SK-N-SH (cell line): ENCODE results near the gene DCAF8L2. TPM values are rescaled to one million over a fixed set of nuclear protein-coding genes. Genes with fewer than 3 reads are reported as not detected.

ENCODE experiments used
- CTCF ChIA-PET: fragments of 300-600, 350-600 bp; formaldehyde crosslinking; extraction: SDS; loops from one replicate; lab custom pipeline; 2021; lab: Yijun Ruan, JAX
- POLR2A ChIA-PET: fragments of 350-600 bp; sonication (Branson Sonifier 250); formaldehyde crosslinking; extraction: SDS; loops from one replicate; lab custom pipeline; 2020; ENCODE audit warnings: antibody characterized with exemption, inconsistent platforms; lab: Yijun Ruan, JAX
- DNase-seq: peaks from one replicate; pipeline ENCODE4 v3.0.0; 2012
- H2AFZ ChIP-seq: fragments of 200-600 bp; sonication (generic); 2 replicates; pipeline ENCODE4 v1.8.1; 2016; ENCODE audit warnings: antibody characterized with exemption, mild to moderate bottlenecking, low read depth
- H3F3A ChIP-seq: fragments of 200-600 bp; sonication (generic); replicated peaks from 2 replicates; pipeline ENCODE3; 2016; ENCODE audit warnings: antibody characterized with exemption, mild to moderate bottlenecking; ENCODE audit not compliant: insufficient read depth
- H3K27ac ChIP-seq, 2 experiments: fragments of 200-500 bp in 1 of 2; fragments of 200-600 bp in 1 of 2; sonication (Bioruptor generic) in 1 of 2; sonication (generic), shearing (Covaris generic) in 1 of 2; 2 replicates each; pipeline versions ENCODE4 v1.5.1 to v1.6.1; 2014 to 2016; ENCODE audit warnings: low read depth in 2 of 2, inconsistent platforms in 1 of 2, low read length in 1 of 2, mild to moderate bottlenecking in 1 of 2, mixed read lengths in 1 of 2
- H3K27me3 ChIP-seq: fragments of 200-600 bp; sonication (generic), shearing (Covaris generic); 2 replicates; pipeline ENCODE4 v1.6.1; 2016; ENCODE audit warnings: mixed run types; ENCODE audit not compliant: insufficient read depth
- H3K36me3 ChIP-seq, 2 experiments: fragments of 200-500 bp in 1 of 2; fragments of 200-600 bp in 1 of 2; sonication (Bioruptor generic) in 1 of 2; sonication (generic) in 1 of 2; replicated peaks in 1 of 2; 2 replicates each; pipeline versions ENCODE3 to v1.5.1; 2014 to 2016; ENCODE audit warnings: low read length in 1 of 2, mild to moderate bottlenecking in 1 of 2; ENCODE audit not compliant: insufficient read depth in 2 of 2, control insufficient read depth in 1 of 2
- H3K4me1 ChIP-seq, 2 experiments: fragments of 200-500 bp in 1 of 2; fragments of 200-600 bp in 1 of 2; sonication (Bioruptor generic) in 1 of 2; sonication (generic), shearing (Covaris generic) in 1 of 2; 2 replicates each; pipeline versions ENCODE4 v1.5.1 to v1.6.1; 2014 to 2016; ENCODE audit warnings: low read depth in 1 of 2, low read length in 1 of 2, mixed run types in 1 of 2; ENCODE audit not compliant: insufficient read depth in 2 of 2, control insufficient read depth in 1 of 2
- H3K4me2 ChIP-seq: fragments of 200-600 bp; sonication (generic), shearing (Covaris generic); 2 replicates; pipeline ENCODE4 v1.6.1; 2017; ENCODE audit warnings: mixed run types
- H3K4me3 ChIP-seq, 2 experiments: fragments of 200-500 bp in 1 of 2; fragments of 200-600 bp in 1 of 2; sonication (Bioruptor generic) in 1 of 2; sonication (generic), shearing (Covaris generic) in 1 of 2; 2 replicates each; pipeline versions ENCODE4 v1.5.1 to v1.8.1; 2014 to 2016; ENCODE audit warnings: low read depth in 2 of 2, inconsistent platforms in 1 of 2, low read length in 1 of 2, mild to moderate bottlenecking in 1 of 2, mixed read lengths in 1 of 2, moderate library complexity in 1 of 2
- H3K79me2 ChIP-seq: fragments of 200-600 bp; sonication (generic); 2 replicates; pipeline ENCODE4 v1.8.1; 2017; ENCODE audit warnings: mild to moderate bottlenecking; ENCODE audit not compliant: insufficient read depth
- H3K9ac ChIP-seq: fragments of 200-600 bp; sonication (generic); 2 replicates; pipeline ENCODE4 v1.6.1; 2017; ENCODE audit warnings: mixed run types
- H3K9me2 ChIP-seq: fragments of 200-600 bp; sonication (generic); 2 replicates; pipeline ENCODE4 v1.6.1; 2017; ENCODE audit warnings: mixed run types
- H3K9me3 ChIP-seq: fragments of 200-600 bp; sonication (generic); 2 replicates; pipeline ENCODE4 v1.6.1; 2017; ENCODE audit warnings: mixed run types, mild to moderate bottlenecking, moderate library complexity
- H4K20me1 ChIP-seq: fragments of 200-600 bp; sonication (generic); 2 replicates; pipeline ENCODE4 v1.6.1; 2017; ENCODE audit warnings: mild to moderate bottlenecking, mixed run types; ENCODE audit not compliant: insufficient read depth
- CHD2 ChIP-seq: fragments of 150-350 bp; IDR thresholded peaks from 2 replicates; pipeline ENCODE4 v1.6.1; 2018; ENCODE audit warnings: low read length; ENCODE audit not compliant: partially characterized antibody
- ELF1 ChIP-seq: IDR thresholded peaks from 2 replicates; pipeline ENCODE4 v1.4.0; 2012
- FOSL2 ChIP-seq: IDR thresholded peaks from 2 replicates; pipeline ENCODE4 v1.4.0; 2012; ENCODE audit warnings: low read depth, mild to moderate bottlenecking, moderate library complexity, borderline replicate concordance
- FOXJ3 ChIP-seq: sonication (generic); formaldehyde crosslinking; IDR thresholded peaks from 2 replicates; pipeline ENCODE4 v1.5.1; 2020; ENCODE audit warnings: mild to moderate bottlenecking, missing genetic modification reagents
- MEF2A ChIP-seq: IDR thresholded peaks from 2 replicates; pipeline ENCODE4 v1.4.0; 2012; ENCODE audit warnings: low read depth, borderline replicate concordance
- NFIC ChIP-seq: IDR thresholded peaks from 2 replicates; pipeline ENCODE4 v1.4.0; 2012; ENCODE audit warnings: borderline replicate concordance
- PBX3 ChIP-seq: IDR thresholded peaks from 2 replicates; pipeline ENCODE4; 2012
- POLR2AphosphoS5 ChIP-seq: IDR thresholded peaks from 2 replicates; pipeline ENCODE4 v1.6.1; 2012; ENCODE audit warnings: low read depth, low read length
- REST ChIP-seq: IDR thresholded peaks from 2 replicates; pipeline ENCODE4 v1.6.1; 2012; ENCODE audit warnings: mild to moderate bottlenecking, low read depth, low read length, moderate library complexity
- RFX5 ChIP-seq: IDR thresholded peaks from 2 replicates; pipeline ENCODE4 v1.6.1; 2012; ENCODE audit warnings: mild to moderate bottlenecking, improper control_type of control experiment, low read length
- SMC3 ChIP-seq: IDR thresholded peaks from 2 replicates; pipeline ENCODE4 v1.6.1; 2012; ENCODE audit warnings: low read depth, low read length, improper control_type of control experiment
- TAF1 ChIP-seq: IDR thresholded peaks from 2 replicates; pipeline ENCODE4 v1.6.1; 2012; ENCODE audit warnings: low read depth, mild to moderate bottlenecking, low read length, moderate library complexity, borderline replicate concordance
- YY1 ChIP-seq: IDR thresholded peaks from 2 replicates; pipeline ENCODE4 v1.4.0; 2012; ENCODE audit warnings: low read depth, mild to moderate bottlenecking
- ZBTB33 ChIP-seq: IDR thresholded peaks from 2 replicates; pipeline ENCODE4 v1.4.0; 2012; ENCODE audit warnings: low read depth, borderline replicate concordance
- WGBS: methylation state at CpG from one replicate; pipeline ENCODE4 v1.1.6; 2017; ENCODE audit warnings: low lambda C conversion rate; 5-methylcytosine and 5-hydroxymethylcytosine counted together
- polyA plus RNA-seq, 3 experiments: library from polyadenylated mRNA; depleted of rRNA; stranded (reverse); fragments of >200 nt; gene quantifications; 2 replicates each; pipeline ENCODE4 v1.2.3, GENCODE V29; 2012
- TF ChIP-seq, protein P1 (sequence below): fragments of 150-350 bp; IDR thresholded peaks from 2 replicates; pipeline ENCODE4 v1.6.1; 2016; ENCODE audit warnings: mild to moderate bottlenecking, low read depth, low read length

Gene DCAF8L2
- polyA plus RNA-seq, 1 of the 3 experiments (the other 2 are of a cell fraction) = 0.33 TPM

DNA sequence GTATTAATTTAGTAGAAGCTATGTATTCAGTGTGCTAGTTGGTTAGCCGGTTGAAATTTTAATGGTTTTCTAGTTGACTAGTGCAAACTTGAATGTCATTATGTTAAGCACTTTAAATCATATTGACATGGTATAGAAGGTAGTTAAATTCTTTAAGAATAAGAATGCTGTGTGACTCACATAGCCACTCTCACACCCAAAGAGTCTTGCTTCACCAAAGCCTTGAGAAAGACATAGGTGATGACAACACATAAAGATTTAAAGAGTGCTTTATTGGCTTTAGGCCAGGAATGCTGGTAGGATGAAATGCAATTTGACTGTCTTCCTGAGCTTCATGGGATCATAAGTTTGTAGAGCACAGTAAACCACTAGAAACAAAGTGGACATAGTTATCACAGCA is 85.3 kb downstream of the DCAF8L2 start:
- Histone ChIP-seq H3K4me2 (no peak overlapping the region), H3K9me3 (no peaks in the 10 kb centered on the region), H2AFZ (no peak overlapping the region), H3K79me2 (no peaks in the 10 kb centered on the region), H3K27ac (no peak overlapping the region), H3K4me3 (no peak overlapping the region), H4K20me1 (no peaks in the 10 kb centered on the region), H3K4me1 (no peaks in the 10 kb centered on the region), H3K9ac (no peak overlapping the region), H3K36me3 (no peaks in the 10 kb centered on the region), H3K27me3 (no peaks in the 10 kb centered on the region), H3K9me2 (no peaks in the 10 kb centered on the region), H3F3A (no peaks in the 10 kb centered on the region)
- no peak for TF ChIP-seq CHD2
- no peak for TF ChIP-seq ELF1
- ChIA-PET CTCF (no interaction called here), POLR2A (no interaction called here)
- DNase-seq = no peak
- WGBS = 43% methylated on average over 1 of the region's 1 CpG

- H2AFZ ChIP-seq = no peak overlapping the region
- H3K9ac ChIP-seq = no peak overlapping the region
- H4K20me1 ChIP-seq = no peaks in the 10 kb centered on the region
- H3F3A ChIP-seq = no peaks in the 10 kb centered on the region
- H3K27me3 ChIP-seq = no peaks in the 10 kb centered on the region
- TF ChIP-seq NFIC = no peak
- TF ChIP-seq ZBTB33 = no peak
- no peak for TF ChIP-seq RFX5
- no peak for TF ChIP-seq MEF2A
- TF ChIP-seq FOSL2 = no peak
- TF ChIP-seq POLR2AphosphoS5 = no peak
- no peak for TF ChIP-seq PBX3
- TF ChIP-seq REST = no peak
- TF ChIP-seq TAF1 = no peak
- TF ChIP-seq SMC3 = no peak
- TF ChIP-seq YY1 = no peak
- TF ChIP-seq FOXJ3 = no peak
- TF ChIP-seq, protein P1, sequence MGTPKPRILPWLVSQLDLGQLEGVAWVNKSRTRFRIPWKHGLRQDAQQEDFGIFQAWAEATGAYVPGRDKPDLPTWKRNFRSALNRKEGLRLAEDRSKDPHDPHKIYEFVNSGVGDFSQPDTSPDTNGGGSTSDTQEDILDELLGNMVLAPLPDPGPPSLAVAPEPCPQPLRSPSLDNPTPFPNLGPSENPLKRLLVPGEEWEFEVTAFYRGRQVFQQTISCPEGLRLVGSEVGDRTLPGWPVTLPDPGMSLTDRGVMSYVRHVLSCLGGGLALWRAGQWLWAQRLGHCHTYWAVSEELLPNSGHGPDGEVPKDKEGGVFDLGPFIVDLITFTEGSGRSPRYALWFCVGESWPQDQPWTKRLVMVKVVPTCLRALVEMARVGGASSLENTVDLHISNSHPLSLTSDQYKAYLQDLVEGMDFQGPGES = no peak
- no peaks in the 10 kb centered on the region for H3K9me3 ChIP-seq
- CTCF ChIA-PET = no interaction called here
- no peak overlapping the region for H3K27ac ChIP-seq
- H3K79me2 ChIP-seq = no peaks in the 10 kb centered on the region
- H3K4me2 ChIP-seq = no peak overlapping the region
- WGBS = 38% methylated on average over 1 of the region's 1 CpG
- no peak for DNase-seq
- POLR2A ChIA-PET = no interaction called here
- H3K9me2 ChIP-seq = no peaks in the 10 kb centered on the region
- H3K4me1 ChIP-seq = no peaks in the 10 kb centered on the region
- H3K4me3 ChIP-seq = no peak overlapping the region
- H3K36me3 ChIP-seq = no peaks in the 10 kb centered on the region
Observed at GRCh38 chrX:27679281-27679680, 89.1 kb downstream of the DCAF8L2 start.
